Measurements from ENCODE around the gene MISP3. TPM values are rescaled to one million over a fixed set of nuclear protein-coding genes. Genes with fewer than 3 reads are reported as not detected.
A peak's percentile ranks its signal among the peaks of the same experiment; 100 is the strongest.

MISP3 gene
- total RNA-seq, 1 donor from 2014 or later = 1.5 TPM

DNA sequence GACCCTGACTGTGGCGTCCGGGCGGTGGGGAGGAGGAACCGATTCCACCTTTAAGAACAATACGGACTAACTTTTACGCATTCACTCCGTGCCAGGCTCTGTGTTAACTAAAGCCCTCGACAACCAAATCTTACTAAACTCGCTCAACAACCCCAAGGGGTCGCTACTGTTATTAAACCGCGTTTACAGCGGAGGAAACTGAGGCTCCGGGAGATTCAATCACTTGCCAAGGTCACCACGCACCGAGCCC is 16.8 kb downstream of the MISP3 start:
- TF ChIP-seq, protein P1, sequence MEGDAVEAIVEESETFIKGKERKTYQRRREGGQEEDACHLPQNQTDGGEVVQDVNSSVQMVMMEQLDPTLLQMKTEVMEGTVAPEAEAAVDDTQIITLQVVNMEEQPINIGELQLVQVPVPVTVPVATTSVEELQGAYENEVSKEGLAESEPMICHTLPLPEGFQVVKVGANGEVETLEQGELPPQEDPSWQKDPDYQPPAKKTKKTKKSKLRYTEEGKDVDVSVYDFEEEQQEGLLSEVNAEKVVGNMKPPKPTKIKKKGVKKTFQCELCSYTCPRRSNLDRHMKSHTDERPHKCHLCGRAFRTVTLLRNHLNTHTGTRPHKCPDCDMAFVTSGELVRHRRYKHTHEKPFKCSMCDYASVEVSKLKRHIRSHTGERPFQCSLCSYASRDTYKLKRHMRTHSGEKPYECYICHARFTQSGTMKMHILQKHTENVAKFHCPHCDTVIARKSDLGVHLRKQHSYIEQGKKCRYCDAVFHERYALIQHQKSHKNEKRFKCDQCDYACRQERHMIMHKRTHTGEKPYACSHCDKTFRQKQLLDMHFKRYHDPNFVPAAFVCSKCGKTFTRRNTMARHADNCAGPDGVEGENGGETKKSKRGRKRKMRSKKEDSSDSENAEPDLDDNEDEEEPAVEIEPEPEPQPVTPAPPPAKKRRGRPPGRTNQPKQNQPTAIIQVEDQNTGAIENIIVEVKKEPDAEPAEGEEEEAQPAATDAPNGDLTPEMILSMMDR (IDR thresholded peaks at IDR 0.05; ENCODE audit: insufficient read depth, low read length, poor library complexity, severe bottlenecking) = peak; percentile 24
- DNase-seq (ENCODE audit: low read depth) = no peak
- no peaks in the 10 kb centered on the region for H3K27me3 ChIP-seq (ENCODE audit: control insufficient read depth, insufficient read depth, low read length)
- H3K36me3 ChIP-seq (ENCODE audit: control insufficient read depth, insufficient read depth, low read length) = no peaks in the 10 kb centered on the region
- H3K4me3 ChIP-seq (ENCODE audit: low read depth, low read length) = peak overlapping the region; percentile 67

DNA sequence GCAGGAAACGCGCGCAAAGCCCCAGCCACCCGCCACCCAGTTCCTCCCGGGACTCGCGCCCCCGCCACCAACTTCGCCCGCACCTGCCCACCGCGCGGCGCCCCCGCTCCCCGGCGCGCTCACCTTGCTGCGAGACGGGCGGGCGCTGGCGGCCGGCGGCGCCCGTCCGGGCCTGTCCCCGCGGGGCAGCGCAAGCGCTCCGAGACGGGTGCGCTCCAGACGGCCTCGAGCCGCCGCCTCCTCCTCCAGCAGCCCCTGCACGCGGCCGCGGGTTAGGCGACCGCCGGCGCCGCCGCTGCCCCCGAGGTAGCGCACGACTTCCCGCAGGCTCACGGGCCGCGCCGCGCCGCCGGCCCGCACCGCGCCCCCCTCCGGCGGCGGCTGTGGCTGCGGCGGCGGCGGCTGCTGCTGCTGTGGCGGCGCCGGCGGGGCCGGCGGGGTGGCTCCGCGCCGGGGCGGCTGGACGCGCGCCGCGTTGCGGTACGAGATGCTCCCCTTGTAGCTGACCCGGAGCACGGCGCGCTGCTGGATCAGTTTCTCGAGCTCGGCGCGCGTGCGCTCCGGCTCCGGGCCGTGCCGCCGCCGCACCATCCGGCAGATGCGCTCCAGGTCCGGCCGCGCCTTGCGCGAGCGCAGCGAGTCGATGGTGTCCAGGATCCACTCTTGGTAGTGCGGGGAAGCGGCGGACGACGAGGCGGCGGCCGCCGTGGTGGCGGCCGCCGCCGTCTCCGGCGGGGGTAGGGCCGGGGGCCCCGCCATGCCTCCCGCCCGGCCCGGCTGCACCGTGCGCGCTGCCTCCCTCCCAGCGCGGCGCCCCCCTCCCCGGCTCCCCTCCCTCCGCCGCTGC is 17.3 kb downstream of the MISP3 start:
- no peak for DNase-seq (ENCODE audit: low read depth)
- TF ChIP-seq, protein P1 (IDR thresholded peaks at IDR 0.05; ENCODE audit: insufficient read depth, low read length, poor library complexity, severe bottlenecking) = no peak
- Histone ChIP-seq H3K36me3 (ENCODE audit: control insufficient read depth, insufficient read depth, low read length) (no peaks in the 10 kb centered on the region), H3K27me3 (ENCODE audit: control insufficient read depth, insufficient read depth, low read length) (no peaks in the 10 kb centered on the region), H3K4me3 (ENCODE audit: low read depth, low read length) (peak overlapping the region; percentile 67)

DNA sequence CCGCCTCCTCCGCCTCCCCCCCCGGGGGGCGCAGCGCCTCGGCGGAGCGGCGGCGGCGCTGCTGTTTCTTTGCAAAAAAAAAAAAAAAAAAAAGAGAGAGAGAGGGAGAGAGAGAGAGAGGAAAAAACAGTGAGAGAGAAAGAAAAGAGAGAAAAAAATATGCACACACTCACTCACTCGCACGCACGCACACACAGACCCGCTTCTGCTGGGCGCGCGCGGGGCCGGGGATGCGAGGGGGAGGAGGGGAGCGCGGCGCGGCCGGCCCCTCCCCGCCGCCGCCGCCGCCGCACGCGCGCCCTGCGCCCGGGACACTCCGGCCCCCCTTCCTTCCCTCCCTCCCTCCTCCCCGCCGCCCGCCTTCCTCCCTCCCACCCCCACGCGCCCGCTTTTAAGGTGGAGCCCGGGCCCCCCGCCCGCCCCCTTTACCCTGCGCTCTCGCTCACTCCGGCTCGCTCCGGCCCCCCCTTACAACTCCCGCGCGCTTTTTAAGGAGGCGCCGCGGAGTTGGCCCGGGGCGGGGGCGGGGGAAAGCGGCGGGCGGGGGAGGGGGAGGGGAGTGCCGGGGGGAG is 18.0 kb downstream of the MISP3 start, which contains the start of gene SAMD1:
TSS of gene SAMD1 (minus strand) at position 243 of the 572 bp plus-strand sequence.
- no peak for DNase-seq (ENCODE audit: low read depth)
- Histone ChIP-seq H3K27me3 (ENCODE audit: control insufficient read depth, insufficient read depth, low read length) (no peaks in the 10 kb centered on the region), H3K36me3 (ENCODE audit: control insufficient read depth, insufficient read depth, low read length) (no peaks in the 10 kb centered on the region), H3K4me3 (ENCODE audit: low read depth, low read length) (peak within 1 kb of the TSS; percentile 67)
- TF ChIP-seq, protein P1 (IDR thresholded peaks at IDR 0.05; ENCODE audit: insufficient read depth, low read length, poor library complexity, severe bottlenecking) = no peak

DNA sequence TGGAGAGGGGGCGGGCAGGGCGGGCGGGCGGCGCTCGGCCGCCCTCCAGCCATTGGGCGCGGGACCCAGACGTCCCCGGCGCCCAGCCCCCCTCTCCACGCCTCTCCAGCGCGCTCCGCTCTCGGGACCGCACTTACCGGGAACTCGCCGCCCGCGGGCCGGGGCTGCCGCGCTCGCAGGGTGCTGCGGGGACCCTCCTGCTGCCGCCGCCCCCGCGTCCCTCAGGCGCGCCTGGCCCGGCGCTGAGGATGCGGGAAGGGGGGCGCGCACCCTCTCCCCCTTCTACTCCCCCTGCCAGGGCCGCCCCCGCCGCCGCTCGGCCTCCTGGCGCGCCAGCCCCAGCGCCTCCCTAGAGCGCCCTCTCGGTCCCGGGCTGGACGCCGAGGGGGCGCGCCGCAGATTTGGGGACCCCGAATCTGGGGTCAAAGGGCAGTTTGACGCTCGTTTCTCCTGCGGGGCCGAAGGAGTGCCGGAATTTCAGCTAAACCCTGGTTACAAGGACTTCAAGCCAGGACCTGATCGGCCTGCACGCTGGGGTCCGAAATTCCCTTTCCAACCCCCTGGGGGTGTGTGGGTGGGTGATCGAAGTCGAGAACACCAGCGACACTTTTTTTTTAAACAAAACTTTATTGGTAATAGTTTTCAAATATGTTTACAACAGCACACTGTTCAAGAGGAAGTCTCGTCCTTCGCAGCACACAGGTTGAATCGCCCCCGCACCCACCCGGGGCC is 18.7 kb downstream of the MISP3 start:
- no peak for DNase-seq (ENCODE audit: low read depth)
- H3K27me3 ChIP-seq (ENCODE audit: control insufficient read depth, insufficient read depth, low read length) = no peaks in the 10 kb centered on the region
- no peaks in the 10 kb centered on the region for H3K36me3 ChIP-seq (ENCODE audit: control insufficient read depth, insufficient read depth, low read length)

DNA sequence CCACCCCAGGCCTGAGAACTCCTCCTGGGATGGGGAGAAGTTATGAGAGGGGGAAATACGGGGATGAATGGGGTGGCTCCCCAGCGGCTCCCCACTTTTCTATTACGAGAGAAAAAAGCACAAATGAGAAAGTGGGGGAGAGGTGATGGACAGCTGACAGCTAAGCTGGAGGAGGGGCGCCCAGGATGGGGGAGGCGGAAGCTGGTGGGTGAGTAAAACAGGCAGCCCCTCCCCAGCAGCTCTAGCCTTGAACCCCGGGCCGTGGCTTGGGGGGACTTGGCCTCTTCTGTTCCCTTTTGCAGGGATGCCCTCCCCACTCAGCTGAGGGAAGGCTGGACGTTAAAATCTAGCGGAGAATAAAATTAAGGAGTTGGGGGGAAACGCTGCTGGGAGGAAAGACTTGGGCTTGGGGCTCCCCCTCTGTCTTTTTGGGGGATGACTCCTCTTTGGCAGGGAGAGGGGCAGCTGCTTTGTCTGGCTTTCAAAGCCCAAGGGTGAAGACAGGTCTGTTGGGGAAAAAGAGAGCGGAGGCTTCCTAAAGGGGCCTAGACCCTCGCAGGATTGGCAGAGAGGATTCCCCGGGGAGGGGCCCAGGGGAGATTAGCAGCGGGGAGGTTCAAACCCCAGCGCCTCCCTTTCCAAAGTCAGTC is 19.4 kb downstream of the MISP3 start:
- DNase-seq (ENCODE audit: low read depth) = no peak
- Histone ChIP-seq H3K4me3 (ENCODE audit: low read depth, low read length) (peak overlapping the region; percentile 67), H3K27me3 (ENCODE audit: control insufficient read depth, insufficient read depth, low read length) (no peaks in the 10 kb centered on the region), H3K36me3 (ENCODE audit: control insufficient read depth, insufficient read depth, low read length) (no peaks in the 10 kb centered on the region)
- TF ChIP-seq, protein P1 (IDR thresholded peaks at IDR 0.05; ENCODE audit: insufficient read depth, low read length, poor library complexity, severe bottlenecking) = no peak

More for the DNA sequence above, 18.7 kb downstream of the MISP3 start:
- TF ChIP-seq, protein P1 (IDR thresholded peaks at IDR 0.05; ENCODE audit: insufficient read depth, low read length, poor library complexity, severe bottlenecking) = peak; percentile 16
- peak overlapping the region; percentile 67 for H3K4me3 ChIP-seq (ENCODE audit: low read depth, low read length)

All from kidney epithelial cell (primary cell).